Upper lobe of right lung (tissue), 1 donor: ENCODE results near the gene NME4. TPM values are rescaled to one million over a fixed set of nuclear protein-coding genes. Genes with fewer than 3 reads are reported as not detected.
"Not testable (repeated sequence)": the region's sequence is repeated elsewhere in the genome, so short reads cannot be mapped to it uniquely, and the experiment has no call there.

Experiments used
- ATAC-seq: fragments of 200-7000 bp; cut with Tn5 transposase; one replicate; pipeline ENCODE4 v1.9.1; 2020; ENCODE audit warnings: mild to moderate bottlenecking, moderate library complexity
- DNase-seq: peaks from one replicate; pipeline ENCODE4 v3.0.0-alpha.2; 2020
- H3K27ac ChIP-seq: fragments of 200-600 bp; one replicate; pipeline ENCODE4 v1.8.0; 2022
- H3K27me3 ChIP-seq: fragments of 200-600 bp; one replicate; pipeline ENCODE4 v1.8.0; 2022; ENCODE audit warnings: mild to moderate bottlenecking
- H3K36me3 ChIP-seq: fragments of 200-600 bp; one replicate; pipeline ENCODE4 v1.8.0; 2022
- H3K4me1 ChIP-seq: fragments of 200-600 bp; one replicate; pipeline ENCODE4 v1.8.0; 2022
- H3K4me3 ChIP-seq: fragments of 200-600 bp; one replicate; pipeline ENCODE4 v1.8.0; 2022; ENCODE audit warnings: mild to moderate bottlenecking
- H3K9me3 ChIP-seq: fragments of 200-600 bp; one replicate; pipeline ENCODE4 v1.8.0; 2022
- CTCF ChIP-seq: fragments of 200-600 bp; IDR thresholded peaks from one replicate; pipeline ENCODE4 v1.8.0; 2022; ENCODE audit warnings: antibody characterized with exemption
- intact Hi-C: fragments of 100-400 bp; cut with DNase I; formaldehyde crosslinking; loops from one replicate; pipeline ENCODE4 v1.11.0; 2022
- total RNA-seq: library from RNA; stranded (reverse); fragmentation: NEBNext Ultra II Directional; extraction: Animal tissue kit (Norgen Biotek cat#: 25700); gene quantifications from one replicate; pipeline ENCODE4 v1.2.1, GENCODE V29; 2021
- donor health status: DM: no; HTN: yes; CAD: no; lungs with severe emphysema.

Gene NME4
- total RNA-seq, 1 donor from 2014 or later, result 45.6 TPM

DNA sequence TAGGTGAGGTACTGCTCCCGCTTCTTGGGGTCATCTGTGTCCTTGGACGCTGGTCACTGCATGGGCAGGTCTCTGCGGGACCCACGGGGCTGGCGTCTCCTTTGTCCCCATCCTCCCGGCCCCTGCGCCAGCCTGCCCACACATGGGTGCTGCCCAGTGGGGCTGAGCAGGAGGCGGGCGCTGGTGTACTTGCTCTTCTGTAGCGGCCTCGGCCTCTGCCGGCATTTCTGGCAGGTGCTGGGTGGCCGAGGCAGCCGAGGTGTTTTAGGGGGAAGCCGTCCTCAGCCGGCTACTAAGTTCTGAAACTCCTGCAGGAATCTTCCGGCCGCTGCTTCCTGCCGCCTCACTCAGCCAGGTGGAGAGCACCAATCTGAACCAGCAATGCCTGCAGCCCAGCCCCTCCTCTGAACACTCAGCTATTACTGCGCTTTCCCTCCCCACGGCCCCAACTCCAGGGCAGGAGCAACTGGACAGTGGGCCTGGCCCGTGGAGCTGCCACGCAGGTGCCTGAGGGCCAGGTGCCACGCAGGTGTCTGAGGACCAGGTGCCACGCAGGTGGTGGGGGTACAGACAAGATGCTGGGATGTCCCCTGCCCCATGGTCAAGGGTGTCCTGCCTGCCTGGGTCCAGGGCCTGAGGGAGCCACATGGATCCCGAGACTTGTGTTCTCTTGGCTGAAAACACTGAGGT lies 14.7 kb downstream of the NME4 start:
- intact Hi-C loops, result no loop called here
- peaks cover 13% of the 10 kb centered on the region for H3K36me3 ChIP-seq
- ATAC-seq (peak; percentile 7), DNase-seq (no peak)
- H3K27me3 ChIP-seq, result no peaks in the 10 kb centered on the region
- H3K4me3 ChIP-seq, result no peak overlapping the region
- no peaks in the 10 kb centered on the region for H3K9me3 ChIP-seq
- no peak for TF ChIP-seq CTCF
- no peak overlapping the region for H3K27ac ChIP-seq
- no peaks in the 10 kb centered on the region for H3K4me1 ChIP-seq

DNA sequence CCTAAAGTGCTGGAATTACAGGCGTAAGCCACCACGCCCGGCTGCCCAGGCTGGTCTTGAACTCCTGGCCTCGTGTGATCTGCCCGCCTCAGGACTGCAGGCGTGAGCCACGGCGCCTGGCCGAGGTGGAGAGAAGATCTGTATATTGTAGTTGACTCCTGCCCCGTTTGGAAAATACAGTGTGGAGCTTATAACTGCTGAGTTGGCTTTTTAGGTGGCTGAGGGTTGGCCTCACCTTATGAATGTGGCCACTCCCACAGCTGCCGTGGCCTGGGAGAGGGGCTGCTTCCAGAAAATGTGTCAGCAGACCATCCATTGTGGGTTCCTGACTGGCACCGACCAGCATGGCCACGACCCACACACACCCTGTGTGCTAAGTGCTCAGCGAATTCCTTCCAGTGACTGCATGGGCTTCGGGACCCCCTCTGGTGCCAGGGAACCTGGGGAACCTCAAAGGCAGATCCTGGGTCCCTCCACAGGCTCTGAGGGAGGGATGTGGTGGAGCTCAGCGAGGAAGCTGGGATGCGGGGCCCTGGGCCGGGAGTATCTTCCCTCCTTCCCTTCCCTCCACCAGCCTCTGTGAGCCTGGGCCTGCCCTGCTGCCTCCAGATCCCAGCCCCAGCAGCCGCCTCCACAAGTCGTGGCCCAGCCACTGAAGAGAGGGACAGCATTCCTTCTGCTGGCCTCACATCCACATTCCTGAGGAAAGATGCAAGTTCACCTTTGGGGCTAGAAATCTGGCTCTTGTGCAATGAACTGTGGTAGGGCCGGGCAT lies 17.6 kb downstream of the NME4 start:
- intact Hi-C loops, result no loop called here
- peaks cover 13% of the 10 kb centered on the region for H3K36me3 ChIP-seq
- no peak for DNase-seq

GRCh38 chr16:415170-415498 lies 18.1 kb downstream of the NME4 start:
- H3K27me3 ChIP-seq, H3K9me3 ChIP-seq, ATAC-seq, intact Hi-C loops, H3K4me1 ChIP-seq, DNase-seq, H3K4me3 ChIP-seq, H3K27ac ChIP-seq: not testable (repeated sequence)
- H3K36me3 ChIP-seq, result peaks cover 13% of the 10 kb centered on the region

More for the DNA sequence above, 17.6 kb downstream of the NME4 start:
- no peak overlapping the region for H3K27ac ChIP-seq
- no peaks in the 10 kb centered on the region for H3K4me1 ChIP-seq
- TF ChIP-seq CTCF, result no peak
- H3K27me3 ChIP-seq, result no peaks in the 10 kb centered on the region
- H3K9me3 ChIP-seq, result no peaks in the 10 kb centered on the region
- ATAC-seq, result no peak
- no peak overlapping the region for H3K4me3 ChIP-seq

- H3K4me1 ChIP-seq, result peaks cover 19% of the 10 kb centered on the region
- H3K27ac ChIP-seq, ATAC-seq, H3K36me3 ChIP-seq, DNase-seq, H3K4me3 ChIP-seq, H3K9me3 ChIP-seq, H3K27me3 ChIP-seq, intact Hi-C loops: not testable (repeated sequence)
These were observed 25.2 kb downstream of the NME4 start for GRCh38 chr16:422179-422578.

DNA sequence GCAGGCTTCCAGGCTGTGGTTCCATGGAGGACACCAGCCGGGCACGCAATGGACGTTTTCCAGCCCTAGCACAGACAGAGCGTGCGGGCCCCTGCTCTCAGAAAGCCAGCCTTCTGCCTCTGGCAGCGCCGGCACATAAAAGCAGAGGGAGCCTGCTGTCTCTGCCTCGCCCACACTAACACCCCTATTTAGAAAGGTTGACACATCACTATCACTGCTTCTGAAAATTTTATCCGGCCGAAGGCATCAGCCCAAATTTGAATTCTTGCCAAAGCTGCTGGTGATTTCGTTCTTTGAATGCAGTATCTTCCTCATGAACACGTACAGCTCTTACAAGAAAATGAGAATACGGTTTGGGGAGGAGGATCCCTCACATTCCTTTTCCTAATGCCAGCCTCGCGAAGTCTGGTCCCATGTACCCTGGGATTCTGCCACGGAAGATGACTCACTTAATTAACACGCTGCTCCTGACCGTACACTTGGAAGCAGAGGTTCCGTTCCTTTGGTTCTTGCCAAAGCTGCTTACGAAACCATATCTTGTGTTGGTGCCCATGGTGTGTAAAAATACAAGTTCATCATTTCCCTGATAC lies 27.1 kb downstream of the NME4 start:
- H3K4me3 ChIP-seq, result peak overlapping the region; percentile 82
- no peaks in the 10 kb centered on the region for H3K36me3 ChIP-seq
- intact Hi-C loops, result no loop called here
- ATAC-seq (peak; percentile 64), DNase-seq (no peak)
- H3K9me3 ChIP-seq, result no peaks in the 10 kb centered on the region
- peak overlapping the region; percentile 92 for H3K27ac ChIP-seq
- TF ChIP-seq CTCF, result no peak
- H3K27me3 ChIP-seq, result no peaks in the 10 kb centered on the region
- H3K4me1 ChIP-seq, result peaks cover 25% of the 10 kb centered on the region

DNA sequence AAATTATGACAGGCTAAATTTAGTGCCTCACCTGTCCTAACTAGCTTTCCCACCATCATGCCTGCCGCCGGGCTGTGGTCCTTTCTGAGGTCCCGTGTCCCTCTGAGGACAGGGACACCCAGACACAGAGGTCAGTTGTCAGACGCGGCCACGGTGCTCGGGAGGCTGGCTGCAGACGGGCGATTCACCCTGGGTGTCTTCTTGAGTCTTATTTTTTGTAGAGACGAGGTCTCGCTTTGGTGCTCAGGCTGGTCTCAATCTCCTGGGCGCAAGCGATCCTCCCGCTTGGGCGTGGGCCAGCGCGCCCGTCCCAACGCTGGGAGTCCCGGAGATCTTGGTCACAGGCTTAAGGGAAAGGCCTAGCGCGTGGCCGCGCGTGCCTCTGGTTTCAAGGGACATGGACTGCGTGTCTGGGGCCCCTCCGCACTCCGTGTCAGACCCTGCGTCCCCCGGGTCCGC lies 27.7 kb downstream of the NME4 start:
- Histone ChIP-seq H3K36me3 (no peaks in the 10 kb centered on the region), H3K4me3 (peak overlapping the region; percentile 82), H3K27me3 (no peaks in the 10 kb centered on the region), H3K4me1 (peaks cover 25% of the 10 kb centered on the region), H3K27ac (peak overlapping the region; percentile 92), H3K9me3 (no peaks in the 10 kb centered on the region)
- TF ChIP-seq CTCF, result no peak
- no peak for DNase-seq
- intact Hi-C loops, result no loop called here
- ATAC-seq, result peak; percentile 40
